HG02970 (cell line): ENCODE data around the gene MSH2.
"Not testable (repeated sequence)": the region's sequence is repeated elsewhere in the genome, so short reads cannot be mapped to it uniquely, and the experiment has no call there.

Experiments used
- ATAC-seq: cut with Tn5 transposase; IDR thresholded peaks from one replicate; pipeline ENCODE4 v1.9.1; 2021; ENCODE audit warnings: mild to moderate bottlenecking, moderate library complexity, moderate number of reproducible peaks; ENCODE audit not compliant: unreplicated experiment, low FRiP score

MSH2 gene

DNA sequence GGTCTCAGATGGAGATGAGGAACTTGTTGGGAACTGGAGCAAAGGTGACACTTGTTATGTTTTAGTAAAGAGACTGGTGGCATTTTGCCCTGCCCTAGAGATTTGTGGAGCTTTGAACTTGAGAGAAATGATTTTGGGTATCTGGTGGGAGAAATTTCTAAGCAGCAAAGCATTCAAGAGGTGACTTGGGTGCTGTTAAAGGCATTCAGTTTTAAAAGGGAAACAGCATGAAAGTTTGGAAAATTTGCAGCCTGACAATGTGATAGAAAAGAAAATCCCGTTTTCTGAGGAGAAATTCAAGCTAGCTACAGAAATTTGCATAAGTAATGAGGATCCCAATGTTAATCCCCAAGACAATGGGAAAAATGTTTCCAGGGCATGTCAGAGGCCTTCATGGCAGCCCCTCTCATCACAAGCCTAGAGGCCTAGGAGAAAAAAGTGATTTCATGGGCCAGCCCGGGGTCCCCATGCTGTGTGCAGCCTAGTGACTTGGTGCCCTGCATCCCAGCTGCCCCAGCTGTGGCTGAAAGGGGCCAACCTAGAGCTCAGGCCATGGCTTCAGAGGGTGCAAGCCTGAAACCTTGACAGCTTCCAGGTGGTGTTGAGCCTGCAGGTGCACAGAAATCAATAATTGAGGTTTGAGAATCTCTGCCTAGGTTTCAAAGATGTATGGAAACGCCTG, 3.8 kb downstream of the MSH2 start:
- not testable (repeated sequence) for ATAC-seq

DNA sequence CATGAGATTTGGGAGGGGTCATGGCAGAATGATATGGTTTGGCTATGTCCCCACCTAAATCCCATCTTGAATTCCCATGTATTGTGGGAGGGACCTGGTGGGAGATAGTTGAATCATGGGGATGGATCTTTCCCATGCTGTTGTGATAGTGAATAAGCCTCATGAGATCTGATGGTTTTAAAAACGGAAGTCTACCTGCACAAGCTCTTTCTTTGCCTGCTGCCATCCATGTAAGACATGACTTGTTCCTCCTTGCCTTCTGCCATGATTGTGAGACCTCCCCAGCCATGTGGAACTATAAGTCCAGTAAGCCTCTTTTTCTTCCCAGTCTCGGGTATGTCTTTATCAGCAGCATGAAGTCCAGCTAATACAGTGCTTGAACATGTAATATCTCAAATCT, 5.0 kb downstream of the MSH2 start:
- ATAC-seq, result not testable (repeated sequence)

DNA sequence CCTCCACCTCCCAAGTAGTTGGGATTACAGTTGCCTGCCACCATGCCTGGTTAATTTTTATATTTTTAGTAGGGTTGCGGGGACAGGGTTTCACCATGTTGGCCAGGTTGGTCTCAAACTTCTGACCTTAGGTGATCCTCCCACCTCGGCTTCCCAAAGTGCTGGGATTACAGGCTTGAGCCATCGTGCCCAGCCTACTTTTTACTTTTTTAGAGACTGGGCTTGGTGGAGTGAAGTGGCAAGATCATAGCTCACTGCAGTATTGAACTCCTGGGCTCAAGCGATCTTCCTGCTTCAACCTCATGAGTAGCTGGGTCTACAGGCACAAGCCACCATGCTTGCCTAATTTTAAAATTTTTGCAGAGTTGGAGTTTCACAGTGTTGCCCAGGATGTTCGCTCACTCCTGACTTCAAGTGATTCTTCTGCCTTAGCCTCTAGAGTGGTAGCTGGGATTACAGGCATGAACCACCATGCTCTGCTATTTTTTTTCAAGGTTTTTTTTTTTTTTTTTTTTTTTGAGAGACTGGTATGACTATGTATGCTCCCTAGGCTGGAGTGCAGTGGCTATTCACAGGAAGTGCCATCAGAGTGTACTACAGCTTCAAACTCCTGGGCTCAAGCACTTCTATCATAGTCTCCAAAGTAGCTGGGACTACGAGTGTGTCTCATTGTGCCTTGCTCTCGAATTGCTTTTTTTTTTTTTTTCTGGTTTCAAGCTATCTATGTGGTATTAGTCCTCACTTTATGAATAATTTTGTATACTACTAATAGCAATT, 11.9 kb downstream of the MSH2 start:
- ATAC-seq, result no peak

DNA sequence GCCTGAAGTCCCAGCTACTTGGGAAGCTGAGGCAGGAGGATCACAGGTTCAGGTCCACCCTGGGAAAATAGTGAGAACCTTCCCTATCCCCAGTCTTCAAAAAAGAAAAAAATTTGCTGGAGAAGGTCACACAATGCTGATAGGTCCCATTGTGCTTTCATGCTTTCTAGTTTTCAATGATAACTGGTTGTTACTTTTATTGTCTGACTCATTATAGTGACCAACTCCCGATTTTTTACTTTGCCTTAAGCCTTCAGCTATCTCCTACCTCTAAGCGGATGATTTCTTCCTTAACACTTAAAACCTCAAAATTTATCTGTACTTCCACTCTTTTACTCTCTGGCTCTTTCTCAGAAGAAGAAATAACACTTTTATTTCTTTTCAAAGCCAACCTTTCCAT, 17.3 kb downstream of the MSH2 start:
- ATAC-seq, result no peak

DNA sequence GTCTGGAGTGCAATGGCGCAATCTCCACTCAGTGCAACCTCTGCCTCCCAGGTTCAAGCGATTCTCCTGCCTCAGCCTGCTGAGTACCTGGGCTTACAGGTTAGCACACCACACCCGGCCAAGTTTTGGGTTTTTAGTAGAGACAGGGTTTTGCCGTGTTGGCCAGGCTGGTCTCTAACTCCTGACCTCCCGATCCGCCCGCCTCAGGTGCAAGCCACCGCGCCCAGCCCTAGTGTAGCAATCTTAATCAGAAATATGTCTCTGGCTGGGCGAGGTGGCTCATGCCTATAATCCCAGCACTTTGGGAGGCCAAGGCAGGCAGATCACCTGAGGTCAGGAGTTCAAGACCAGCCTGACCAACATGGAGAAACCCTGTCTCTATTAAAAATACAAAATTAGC, 17.7 kb downstream of the MSH2 start:
- ATAC-seq, result not testable (repeated sequence)

DNA sequence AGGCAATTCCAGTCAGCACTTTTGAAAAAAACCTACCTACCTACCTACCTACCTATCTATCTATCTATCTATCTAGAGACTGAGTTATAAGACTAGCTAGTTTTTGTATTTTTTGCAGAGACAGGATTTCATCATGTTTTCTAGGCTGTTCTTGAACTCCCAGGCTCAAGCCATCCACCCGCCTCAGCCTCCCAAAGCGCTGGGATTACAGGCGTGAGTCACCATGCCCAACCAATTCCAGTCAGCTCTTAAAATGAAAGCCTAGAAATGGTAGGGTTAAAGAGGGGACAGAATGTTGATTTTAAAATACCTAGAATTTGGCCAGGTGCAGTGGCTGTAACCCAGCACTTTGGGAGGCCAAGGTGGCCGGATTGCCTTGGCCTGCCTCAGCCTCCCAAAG, 19.1 kb downstream of the MSH2 start:
- ATAC-seq, result no peak

DNA sequence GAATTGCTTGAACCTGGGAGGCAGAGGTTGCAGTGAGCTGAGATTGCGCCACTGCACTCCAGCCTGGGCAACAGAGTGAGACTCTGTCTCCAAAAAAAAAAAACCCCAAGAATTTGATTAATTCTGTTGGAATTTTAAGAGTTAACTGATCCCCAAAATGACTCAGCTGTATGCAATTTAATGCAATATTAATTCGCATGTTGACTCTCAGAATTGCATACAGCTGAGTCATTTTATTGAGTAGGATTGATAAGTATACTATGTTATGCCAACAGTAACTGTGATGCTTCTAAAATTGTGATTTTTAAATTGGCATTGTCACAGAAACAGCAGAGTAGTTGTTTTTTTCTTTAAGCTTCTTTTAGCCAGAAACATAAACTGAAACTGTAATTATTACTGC, 19.6 kb downstream of the MSH2 start:
- no peak for ATAC-seq

DNA sequence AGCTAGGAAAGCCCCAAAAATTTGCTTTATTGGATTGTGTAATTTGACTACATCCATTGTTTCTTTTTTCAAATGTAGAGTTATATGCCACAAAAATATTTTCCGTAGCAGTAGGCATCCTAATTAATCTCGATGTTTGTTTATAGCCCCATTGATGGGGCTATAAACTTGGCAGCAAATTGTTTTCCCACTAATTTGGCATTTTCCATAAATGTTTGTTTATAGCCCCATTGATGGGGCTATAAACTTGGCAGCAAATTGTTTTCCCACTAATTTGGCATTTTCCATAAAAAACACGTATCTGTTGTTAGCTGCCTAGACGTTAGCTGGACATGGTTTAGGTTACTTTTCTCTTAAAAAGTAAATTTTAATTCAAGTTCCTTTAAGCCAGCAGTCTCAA, 23.8 kb downstream of the MSH2 start:
- no peak for ATAC-seq

DNA sequence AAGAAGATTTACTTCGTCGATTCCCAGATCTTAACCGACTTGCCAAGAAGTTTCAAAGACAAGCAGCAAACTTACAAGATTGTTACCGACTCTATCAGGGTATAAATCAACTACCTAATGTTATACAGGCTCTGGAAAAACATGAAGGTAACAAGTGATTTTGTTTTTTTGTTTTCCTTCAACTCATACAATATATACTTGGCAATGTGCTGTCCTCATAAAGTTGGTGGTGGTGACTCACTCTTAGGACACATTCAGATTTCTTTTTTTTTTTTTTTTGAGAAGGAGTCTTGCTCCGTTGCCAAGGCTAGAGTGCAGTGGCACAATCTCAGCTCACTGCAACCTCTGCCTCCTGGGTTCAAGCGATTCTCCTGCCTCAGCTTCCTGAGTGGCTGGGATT, 26.8 kb downstream of the MSH2 start:
- ATAC-seq, result no peak

DNA sequence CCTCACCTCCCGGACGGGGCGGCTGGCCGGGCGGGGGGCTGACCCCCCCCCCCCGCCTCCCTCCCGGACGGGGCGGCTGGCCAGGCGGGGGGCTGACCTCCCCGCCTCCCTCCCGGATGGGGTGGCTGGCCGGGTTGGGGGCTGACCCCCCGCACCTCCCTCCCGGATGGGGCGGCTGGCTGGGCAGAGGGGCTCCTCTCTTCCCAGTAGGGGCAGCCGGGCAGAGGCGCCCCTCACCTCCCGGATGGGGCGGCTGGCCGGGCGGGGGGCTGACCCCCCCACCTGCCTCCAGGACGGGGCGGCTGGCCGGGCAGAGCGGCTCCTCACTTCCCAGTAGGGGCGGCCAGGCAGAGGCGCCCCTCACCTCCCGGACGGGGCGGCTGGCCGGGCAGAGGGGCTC, 30.1 kb downstream of the MSH2 start:
- not testable (repeated sequence) for ATAC-seq

DNA sequence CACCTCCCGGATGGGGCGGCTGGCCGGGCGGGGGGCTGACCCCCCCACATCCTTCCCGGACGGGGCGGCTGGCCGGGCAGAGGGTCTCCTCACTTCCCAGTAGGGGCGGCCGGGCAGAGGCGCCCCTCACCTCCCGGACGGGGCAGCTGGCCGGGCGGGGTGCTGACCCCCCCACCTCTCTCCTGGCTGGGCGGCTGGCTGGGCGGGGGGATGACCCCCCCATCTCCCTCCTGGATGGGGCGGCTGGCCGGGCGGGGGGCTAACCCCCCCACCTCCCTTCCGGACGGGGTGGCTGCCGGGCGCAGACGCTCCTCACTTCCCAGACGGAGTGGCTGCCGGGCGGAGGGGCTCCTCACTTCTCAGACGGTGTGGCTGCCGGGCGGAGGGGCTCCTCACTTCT, 30.5 kb downstream of the MSH2 start:
- ATAC-seq, result not testable (repeated sequence)

DNA sequence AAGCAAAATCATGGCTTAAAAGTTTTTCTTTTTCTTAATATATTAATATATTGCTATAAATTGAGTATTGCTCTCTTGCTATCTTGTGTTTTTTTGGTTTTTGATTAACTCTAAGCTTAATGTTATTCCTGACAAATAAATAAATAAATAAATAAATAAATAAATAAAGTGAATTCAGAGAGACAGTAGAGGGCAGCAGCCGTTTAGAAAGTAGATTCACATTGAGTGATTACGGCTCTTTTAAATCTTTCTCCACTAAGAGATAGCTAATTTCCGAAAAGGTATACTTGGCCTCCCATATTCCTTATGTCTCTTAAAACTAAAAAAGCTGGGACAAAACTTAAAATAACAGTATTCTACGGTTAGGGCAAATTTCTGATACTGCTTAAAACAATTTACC, 34.3 kb downstream of the MSH2 start:
- no peak for ATAC-seq

DNA sequence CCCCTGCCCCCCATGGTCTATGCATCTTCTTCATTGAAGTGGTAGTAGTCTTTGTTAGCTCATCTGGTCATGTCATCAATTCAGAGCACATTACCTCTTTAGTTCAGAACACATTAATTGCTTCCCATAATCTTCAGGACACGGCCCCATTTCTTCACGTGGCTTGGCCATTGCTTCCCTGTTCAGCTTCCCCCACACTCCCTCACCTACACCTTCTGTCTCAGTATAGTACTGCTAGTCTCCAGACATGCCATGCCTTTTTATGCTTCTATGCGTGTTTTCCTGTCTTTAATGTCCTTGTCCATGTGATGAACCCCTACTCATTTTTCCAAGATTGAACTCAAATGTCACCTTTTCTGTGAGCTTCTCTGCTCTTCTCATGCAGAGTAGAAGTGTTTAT, 35.1 kb downstream of the MSH2 start:
- ATAC-seq, result no peak

DNA sequence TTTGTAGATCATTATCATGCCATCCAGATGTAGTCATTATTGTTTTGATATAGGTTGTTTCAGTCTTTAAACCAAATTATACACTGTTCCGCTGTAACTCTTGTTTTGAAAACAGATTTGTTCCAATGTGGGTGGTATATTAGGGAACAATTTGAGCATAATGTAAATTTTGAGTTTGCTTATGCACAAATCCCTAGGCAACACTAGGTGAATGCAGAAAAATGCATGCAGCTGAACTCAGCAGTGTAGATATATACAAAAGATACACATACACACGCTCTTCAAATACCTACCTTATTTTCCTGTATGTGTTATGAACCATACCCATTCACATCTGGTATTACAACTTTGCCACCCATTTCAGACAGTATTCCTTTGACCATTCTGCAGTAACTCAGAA, 35.8 kb downstream of the MSH2 start:
- no peak for ATAC-seq

DNA sequence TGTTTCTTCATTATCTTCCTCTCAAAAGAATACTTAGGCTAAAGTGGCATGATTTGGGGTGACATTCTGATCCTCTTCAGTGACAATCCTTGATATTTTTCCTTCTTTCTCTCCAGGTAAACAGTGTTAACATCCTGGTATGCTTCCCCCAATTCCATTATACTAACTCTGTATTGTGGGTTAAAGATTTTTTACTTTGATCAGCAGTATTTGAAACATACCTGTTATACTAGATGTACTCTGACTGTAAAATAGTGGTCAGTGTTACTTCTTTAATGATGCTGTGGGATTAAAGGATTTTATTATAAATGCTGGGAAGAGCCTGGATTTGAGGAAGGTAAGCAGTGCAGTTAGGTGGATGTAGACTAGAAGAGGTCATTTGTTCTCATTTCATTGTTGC, 48.8 kb downstream of the MSH2 start:
- no peak for ATAC-seq

DNA sequence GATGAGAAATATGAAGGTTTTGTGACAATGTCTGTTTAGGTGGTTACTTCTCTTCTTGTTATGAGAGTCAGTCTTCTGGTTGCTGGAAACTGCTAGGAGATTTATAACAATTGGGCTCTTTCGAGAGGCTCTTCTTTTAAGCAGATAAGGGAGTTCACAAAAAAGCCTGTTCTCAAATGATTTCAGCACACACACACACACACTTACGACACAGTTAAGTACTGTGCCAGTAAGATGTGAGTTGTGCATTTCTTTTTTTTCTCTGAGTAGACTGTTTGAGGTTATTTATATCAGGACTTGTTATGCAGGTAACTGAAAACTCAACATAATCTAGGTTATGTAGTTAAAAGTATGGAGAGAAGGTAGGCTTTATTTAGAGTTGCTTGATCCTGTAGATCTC, 49.8 kb downstream of the MSH2 start:
- ATAC-seq, result no peak

DNA sequence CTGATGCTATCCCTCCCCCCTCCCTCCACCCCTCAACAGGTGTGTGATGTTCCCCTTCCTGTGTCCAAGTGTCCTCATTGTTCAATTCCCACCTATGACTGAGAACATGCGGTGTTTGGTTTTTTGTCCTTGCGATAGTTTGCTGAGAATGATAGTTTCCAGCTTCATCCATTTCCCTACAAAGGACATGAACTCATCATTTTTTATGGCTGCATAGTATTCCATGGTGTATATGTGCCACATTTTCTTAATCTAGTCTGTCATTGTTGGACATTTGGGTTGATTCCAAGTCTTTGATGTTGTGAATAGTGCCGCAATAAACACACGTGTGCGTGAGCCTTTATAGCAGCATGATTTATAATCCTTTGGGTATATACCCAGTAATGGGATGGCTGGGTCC, 51.9 kb downstream of the MSH2 start:
- ATAC-seq, result not testable (repeated sequence)

DNA sequence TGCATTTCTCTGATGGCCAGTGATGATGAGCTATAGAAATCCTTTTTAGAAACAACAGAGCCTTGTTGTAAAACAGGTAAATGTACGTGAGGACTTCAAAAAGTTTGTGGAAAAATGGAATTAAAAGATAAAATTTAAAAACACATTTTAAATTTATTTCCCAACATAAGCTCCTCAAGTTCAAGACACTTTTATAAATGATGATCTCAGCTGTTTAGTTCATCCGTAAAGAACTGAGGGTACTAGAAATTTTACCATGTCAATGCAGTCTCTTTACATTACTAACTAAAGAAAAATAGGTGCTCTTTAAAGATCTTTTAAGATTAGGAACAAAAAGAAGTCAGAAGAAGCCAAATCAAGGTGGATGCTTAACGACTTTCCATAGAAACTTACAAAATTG, 52.5 kb downstream of the MSH2 start:
- ATAC-seq, result no peak

DNA sequence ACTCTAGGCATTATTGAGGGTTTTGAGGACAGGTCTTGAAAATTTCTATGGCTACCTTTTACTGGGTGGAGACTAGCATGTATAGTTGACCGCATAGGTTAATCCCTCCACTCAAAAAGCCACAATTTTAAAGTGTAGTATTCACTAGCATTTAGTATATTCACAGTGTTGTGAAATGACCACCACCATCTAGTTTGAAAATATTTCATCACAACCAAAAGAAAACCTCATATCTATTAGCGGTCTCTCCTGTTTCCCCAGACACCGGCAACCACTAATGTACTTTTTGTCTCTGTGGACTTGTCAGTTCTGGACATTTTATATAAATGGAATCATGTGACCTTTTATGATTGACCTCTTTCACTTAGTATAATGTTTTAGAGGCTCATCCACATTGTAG, 53.9 kb downstream of the MSH2 start:
- no peak for ATAC-seq

DNA sequence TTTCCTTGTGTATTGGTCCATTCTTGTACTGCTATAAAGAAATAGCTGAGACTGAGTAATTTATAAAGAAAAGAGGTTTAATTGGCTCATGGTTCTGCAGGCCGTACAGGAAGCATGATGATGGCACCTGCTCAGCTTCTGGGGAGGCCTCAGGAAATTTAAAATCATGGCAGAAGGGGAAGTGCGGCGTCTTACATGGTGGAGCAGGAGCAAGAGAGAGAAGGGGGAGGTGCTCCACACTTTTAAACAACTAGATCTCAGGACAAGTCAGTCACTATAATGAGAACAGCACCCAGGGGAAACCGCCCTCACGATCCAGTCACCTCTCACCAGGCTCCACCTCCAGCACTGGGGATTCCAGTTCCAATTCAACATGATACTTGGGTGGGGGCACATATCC, 54.3 kb downstream of the MSH2 start:
- ATAC-seq, result no peak

DNA sequence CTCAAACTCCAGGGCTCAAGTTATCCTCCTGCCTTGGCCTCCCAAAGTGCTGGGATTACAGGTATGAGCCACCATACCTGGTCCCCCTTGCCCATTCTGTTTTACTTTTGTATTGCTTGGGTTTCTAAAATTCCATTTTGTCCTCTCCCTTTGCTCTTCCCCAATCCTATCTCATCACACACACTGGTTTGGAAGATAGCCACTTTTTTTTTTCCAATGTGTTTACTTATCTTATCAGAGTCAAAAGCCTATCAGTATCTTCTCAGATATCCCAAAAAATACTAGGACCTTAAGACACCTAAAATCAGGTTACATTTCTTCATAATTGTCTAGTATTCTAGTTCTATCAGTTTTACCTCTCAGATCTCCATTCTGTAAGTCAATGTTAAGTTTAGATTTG, 56.1 kb downstream of the MSH2 start:
- no peak for ATAC-seq

DNA sequence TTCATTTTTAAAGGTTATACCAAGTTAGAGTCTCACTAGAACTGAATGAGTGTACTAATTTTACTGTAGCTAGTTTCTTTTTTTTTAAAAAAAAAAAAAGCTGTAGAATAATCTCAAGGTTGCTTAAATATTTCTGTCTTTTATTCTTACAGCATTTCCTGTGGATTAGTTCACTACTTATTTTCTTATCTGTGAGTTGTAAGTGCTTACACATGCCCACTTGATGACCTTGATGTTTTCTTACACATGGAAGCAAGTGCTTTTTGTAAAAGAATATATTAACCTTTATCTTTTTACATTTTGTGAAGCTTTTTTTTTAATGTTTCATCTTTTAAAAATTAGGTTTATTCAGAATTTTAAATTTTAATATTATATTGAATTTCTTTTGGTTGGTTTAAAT, 57.8 kb downstream of the MSH2 start:
- no peak for ATAC-seq
